SH-SY5Y (cell line): ENCODE data around the gene CAMK2D.

Experiments
- GATA2 ChIP-seq: IDR thresholded peaks from 2 replicates; pipeline ENCODE4 v1.6.1; 2011; ENCODE audit warnings: mild to moderate bottlenecking, low read depth, low read length
- GATA3 ChIP-seq: IDR thresholded peaks from 2 replicates; pipeline ENCODE4 v1.6.1; 2011; ENCODE audit warnings: low read depth, mild to moderate bottlenecking, low read length, moderate library complexity

Gene CAMK2D

DNA sequence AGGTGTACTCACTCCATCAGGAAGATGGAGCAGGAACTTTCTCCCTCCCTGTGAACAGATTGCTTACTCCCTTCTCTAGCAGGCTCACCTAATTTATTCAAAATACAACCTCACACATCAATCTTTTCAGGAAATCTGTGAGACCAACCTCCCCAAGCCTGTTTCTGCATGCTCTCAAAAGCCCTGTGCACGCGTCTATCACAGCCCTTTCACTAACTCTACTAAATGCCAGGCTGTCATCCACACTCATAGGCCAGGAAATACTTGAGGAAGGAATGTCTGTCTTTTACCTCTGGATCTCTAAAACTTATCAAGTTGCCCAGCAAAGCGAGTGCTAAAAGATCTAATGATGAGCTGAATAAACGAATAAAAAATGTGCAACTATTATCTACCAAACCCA, 11.2 kb downstream of the CAMK2D start:
- TF ChIP-seq GATA2 = no peak
- no peak for TF ChIP-seq GATA3

DNA sequence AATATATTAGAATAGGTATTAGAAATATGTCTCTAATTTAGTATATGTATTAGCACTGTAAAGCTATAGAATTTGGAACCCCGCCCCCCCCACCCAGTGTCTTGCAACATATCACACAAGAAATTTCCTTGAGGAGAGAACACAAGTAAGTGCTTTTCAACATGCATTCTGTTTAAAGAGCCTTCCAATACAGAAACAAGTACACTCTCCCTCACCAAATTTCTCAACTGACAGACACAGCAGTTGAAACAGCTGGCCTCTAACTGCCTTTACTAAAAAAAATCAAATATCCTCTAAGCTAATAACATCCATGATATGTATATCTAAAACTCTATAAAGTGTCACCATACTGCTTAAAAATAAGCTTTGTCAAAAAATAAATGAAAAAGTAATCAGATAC, 12.4 kb downstream of the CAMK2D start:
- TF ChIP-seq GATA2 (no peak), GATA3 (no peak)

DNA sequence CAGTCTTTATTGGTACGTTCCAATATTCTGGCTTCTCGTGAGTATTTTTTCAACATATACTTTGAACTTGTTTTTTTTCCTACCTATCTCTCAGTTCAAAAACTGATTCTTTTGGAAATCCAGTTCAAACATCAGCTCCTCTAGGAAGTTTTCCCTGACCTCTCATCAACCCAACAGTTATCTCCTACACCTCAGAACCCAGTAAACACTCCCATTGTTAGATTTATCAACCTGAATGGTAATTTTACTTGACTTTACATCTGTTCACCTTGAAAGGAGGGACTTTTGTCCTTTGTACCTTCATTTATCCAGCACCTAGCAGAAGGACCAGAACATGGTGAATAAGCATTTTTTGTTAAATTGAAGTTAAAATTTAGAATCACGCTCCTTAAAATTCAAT, 13.6 kb downstream of the CAMK2D start:
- TF ChIP-seq GATA3 = no peak
- TF ChIP-seq GATA2 = no peak

DNA sequence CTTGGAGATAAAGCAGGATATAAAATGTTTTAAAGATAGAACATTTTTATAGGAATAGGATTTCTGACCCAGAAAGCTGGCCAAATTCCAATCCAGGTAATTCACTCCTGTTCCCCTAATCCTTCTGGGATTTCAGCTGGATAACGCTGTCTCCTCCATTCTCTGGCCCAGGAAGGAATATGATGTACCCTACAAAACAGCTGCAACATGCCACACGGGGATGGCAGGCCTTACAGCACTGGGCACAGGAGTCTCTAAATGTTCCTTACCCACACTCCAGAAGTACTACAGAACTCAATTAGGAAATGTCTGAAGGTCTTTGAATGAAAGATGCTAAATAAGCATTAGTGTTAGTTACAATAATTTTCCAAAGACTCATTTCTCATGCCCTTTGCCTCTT, 15.8 kb downstream of the CAMK2D start:
- TF ChIP-seq GATA3 (no peak), GATA2 (no peak)

DNA sequence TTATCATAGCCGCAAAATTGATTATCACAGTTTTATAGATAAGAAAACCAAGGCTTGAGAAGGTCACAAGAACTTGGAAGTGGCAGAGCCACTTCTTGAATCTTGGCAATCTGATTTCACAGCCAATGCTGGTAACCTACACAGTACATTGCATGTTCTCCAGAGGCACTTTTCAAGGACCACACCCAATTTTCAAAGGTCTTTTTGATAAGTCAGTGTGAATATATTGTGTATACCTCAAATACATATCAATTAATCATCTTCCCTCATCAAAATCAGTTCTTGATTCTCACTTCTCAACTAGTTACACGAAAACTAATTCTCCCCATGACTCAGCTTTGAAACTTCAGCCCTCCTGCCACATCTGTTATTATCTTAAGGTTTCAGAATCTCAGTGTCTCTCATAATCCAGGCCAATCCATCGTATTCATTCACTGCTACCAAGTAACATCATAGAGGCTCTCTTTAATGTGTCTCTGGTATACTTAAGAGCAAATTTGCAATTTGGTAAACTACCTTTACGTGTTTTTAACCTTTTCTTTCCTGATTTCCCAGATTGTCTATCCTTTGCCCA, 16.8 kb downstream of the CAMK2D start:
- TF ChIP-seq GATA3 = no peak
- no peak for TF ChIP-seq GATA2

DNA sequence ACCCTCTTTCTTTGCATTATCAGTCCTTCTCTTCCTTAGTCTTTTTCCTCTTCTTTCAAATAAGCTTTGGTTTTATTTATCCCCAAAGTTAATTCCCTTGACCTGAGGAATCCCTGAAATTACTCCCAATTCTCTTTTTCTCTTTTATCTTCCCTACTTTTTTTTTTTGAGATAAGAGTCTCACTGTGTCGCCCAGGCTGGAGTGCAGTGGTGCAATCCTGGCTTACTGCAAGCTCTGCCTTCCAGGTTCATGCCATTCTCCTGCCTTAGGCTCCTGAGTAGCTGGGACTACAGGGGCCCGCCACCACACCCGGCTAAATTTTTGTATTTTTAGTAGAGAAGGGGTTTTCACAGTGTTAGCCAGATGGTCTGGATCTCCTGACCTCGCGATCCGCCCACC, 17.8 kb downstream of the CAMK2D start:
- TF ChIP-seq GATA3 (no peak), GATA2 (no peak)

DNA sequence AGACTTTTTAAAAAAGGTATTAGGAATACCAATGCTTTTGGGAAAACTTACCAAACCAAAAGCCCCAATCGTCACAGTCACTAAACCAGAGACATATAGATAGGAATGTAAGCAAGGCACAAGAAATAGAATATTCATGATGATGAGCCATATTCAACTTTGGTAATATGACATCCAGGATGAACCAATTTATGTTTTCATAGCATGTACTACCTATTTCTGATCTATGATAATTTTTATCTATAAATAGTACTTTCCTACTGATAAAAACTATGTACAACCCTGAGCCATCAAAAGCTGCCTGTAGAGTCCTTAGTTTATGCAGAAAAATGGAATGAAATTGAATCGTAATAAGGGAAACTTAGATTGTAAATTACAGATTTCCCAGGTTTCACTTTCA, 18.9 kb downstream of the CAMK2D start:
- TF ChIP-seq GATA2 (no peak), GATA3 (no peak)

DNA sequence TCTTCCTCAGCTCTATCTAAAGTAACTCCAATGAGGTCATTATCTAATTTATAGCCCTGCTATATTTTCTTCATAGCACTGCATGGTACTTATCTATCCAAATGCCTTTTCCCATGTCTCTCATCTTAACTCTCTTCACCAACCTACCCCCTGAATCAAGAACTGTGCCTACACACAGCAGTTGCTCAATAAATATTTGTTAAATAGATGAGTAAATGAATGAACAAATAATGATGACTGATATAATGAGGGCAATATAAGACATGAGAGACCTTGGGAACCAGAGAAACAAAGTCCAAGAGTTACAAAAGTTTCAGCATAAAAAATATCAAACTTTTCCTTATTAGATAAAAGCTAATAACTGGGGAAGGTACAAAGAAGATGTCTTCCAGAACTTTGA, 19.6 kb downstream of the CAMK2D start:
- TF ChIP-seq GATA3 (no peak), GATA2 (no peak)

DNA sequence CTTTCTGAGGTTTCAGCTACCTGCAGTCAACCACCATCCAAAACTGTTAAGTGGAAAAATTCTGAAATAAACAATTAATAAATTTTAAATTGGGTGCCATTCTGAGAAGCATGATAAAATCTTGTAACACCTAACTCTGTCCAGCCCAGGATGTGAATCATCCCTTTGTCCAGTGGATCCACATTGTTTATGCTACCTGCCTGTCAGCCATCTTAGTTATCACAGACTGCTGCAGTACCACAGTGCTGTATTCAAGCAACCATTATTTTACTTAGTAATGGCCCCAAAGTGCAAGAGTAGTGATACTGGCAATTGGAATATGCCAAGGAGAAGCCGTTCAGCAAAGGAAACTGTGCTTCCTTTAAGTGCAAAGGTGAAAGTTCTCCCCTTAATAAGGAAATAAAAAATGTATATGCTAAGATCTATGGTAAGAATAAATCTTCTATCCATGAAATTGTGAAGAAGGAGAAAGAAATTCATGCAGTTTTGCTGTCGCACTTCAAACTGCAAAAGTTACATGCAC, 20.6 kb downstream of the CAMK2D start:
- no peak for TF ChIP-seq GATA2
- no peak for TF ChIP-seq GATA3

DNA sequence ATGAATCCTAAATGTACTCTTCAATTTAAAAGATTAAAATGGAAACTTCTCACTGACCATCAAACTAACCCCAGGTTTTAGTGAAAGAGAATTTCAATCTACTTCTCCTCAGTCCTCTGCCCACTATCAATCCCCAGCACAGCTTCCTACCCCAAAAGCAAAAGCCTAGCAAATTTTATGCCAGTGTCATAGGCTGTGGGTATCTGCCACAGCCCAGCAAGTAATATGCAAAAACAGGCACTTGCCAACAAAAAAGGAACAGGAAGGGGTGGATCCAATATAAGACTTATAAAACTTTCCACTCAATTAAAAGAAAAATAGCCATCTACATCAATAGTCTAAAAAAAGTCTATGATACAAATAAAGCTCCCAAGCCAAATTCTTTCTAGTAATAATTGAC, 22.3 kb downstream of the CAMK2D start:
- no peak for TF ChIP-seq GATA3
- TF ChIP-seq GATA2 = no peak

DNA sequence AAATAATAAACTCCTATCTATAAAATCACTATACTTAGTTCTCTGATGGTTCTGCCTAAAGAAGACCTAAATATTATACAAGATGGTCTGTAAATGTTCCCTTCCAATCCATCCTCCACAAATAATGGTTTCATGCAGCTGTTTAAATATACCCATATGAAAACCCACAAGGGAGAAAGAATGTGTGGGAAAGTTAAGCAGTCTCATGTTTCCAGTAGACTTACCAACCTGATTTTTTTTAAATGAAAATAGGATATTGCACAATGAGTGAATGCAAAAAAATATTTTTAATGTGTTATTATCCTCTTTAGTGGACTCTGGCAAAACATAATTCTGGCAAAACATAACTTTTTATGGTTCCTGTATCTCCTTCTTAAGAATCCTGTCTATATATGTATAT, 23.3 kb downstream of the CAMK2D start:
- TF ChIP-seq GATA2 (no peak), GATA3 (no peak)

DNA sequence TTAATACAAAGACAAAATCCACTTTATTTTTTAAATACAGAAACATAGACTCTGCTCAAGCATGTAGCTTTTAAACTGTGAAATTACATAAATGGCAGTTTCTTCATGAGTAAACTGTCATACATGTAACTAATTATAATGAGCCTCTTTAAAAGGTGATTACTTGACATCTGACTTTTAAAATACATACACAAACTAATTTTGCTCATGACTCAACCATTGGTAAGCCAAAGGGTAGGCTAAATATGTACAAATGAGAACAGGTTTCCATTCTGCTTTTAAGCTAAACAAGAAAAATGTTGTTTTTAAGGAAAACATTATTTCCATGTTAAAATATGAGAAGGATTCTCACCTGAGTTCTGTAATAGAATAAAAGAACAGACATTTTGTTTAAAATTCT, 27.9 kb downstream of the CAMK2D start:
- no peak for TF ChIP-seq GATA3
- no peak for TF ChIP-seq GATA2

DNA sequence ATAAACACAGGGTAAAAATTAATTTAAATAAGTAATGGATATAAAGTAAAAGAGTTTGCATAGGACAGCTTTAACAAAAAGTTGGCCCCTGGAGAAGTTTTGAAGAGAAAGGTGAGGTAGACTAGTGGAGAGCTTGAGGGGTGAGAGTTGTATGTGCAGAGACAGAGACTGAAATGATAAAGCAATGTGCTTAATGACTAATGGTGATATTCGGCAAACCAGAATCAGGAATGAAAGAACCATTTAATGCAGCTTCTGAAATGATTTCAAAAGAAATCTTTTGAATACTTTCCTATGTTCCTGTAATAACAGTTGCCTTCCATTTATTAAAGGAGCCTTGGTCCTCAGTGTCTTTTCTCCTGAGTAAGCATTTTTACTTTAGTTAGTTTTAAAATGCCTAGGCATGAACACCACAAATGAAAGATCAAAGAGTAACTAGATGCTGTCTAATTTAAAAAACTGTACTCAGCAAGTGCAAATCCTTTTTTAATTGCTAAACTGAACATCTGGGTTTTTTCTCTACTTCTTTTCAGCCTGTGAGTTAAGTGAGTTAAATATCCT, 28.5 kb downstream of the CAMK2D start:
- no peak for TF ChIP-seq GATA2
- TF ChIP-seq GATA3 = no peak

DNA sequence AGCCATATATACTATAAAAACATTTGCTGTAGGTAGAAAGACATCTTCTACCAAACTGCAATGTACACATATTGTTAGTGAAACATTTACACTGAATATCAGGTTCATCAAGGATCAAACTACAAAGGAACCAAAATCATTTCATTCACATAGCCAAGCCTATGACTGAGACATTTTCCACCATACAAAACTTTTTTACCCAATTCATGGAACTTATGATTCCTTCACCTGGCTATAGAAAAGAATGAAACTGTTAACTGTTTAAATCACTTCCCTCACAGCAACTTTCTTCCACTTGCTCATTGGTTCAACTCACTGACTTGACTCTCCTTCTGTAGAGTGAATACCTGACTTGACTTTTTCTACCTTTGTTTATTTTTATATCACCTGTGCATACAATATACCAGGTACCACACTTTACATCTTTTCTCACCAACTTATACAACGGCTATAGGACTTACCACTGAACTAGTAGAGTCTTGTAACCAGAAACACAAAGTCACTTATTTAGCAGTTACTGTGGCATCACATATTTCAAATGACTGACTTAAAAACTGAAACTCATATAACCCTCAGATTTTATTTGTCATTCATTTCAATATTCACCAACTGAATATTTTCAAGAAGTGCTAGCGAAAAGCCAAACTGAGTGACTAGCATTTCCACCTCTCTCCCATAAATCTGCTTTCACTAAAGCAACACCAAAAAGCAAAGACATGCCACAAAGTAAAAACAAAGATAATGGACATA, 30.9 kb downstream of the CAMK2D start:
- no peak for TF ChIP-seq GATA2
- no peak for TF ChIP-seq GATA3

DNA sequence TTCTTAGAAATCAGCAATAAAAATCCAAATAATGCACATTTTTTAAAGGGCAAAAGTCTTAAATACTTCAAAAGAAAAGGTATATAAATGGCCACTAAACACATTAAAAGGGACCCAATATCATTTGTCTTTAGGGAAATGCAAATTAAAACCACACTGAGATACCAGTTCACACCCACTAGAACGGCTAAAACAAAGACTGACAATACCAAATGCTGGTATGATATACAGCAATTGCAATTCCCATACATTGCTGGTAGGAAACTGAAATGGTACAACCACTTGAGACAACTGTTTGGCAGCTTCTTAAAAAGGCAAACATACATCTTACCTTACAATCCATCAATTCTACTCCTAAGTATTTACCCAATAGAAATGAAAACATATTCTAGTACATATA, 33.7 kb downstream of the CAMK2D start:
- TF ChIP-seq GATA2 (no peak), GATA3 (no peak)
